Esophagus (tissue), 2 donors: ENCODE results near the gene TAF4. TPM values are rescaled to one million over a fixed set of nuclear protein-coding genes. Genes with fewer than 3 reads are reported as not detected.

Experiments used
- H3K27ac ChIP-seq, 2 donors: one replicate each; pipeline ENCODE4 v1.5.1; 2013; ENCODE audit warnings: low read depth in 2 of 2, mild to moderate bottlenecking in 2 of 2, inconsistent platforms in 1 of 2, low read length in 1 of 2, moderate library complexity in 1 of 2
- H3K27me3 ChIP-seq, 2 donors: one replicate each; pipeline ENCODE4 v1.6.1; 2013; ENCODE audit warnings: low read length in 2 of 2, control low read depth in 1 of 2, mild to moderate bottlenecking in 1 of 2; ENCODE audit not compliant: insufficient read depth in 2 of 2, control insufficient read depth in 1 of 2
- H3K36me3 ChIP-seq, 2 donors: one replicate each; pipeline ENCODE4 v1.6.1; 2013; ENCODE audit warnings: low read length in 1 of 2; ENCODE audit not compliant: control insufficient read depth in 2 of 2, insufficient read depth in 2 of 2
- H3K4me1 ChIP-seq, 2 donors: one replicate each; pipeline ENCODE4 v1.6.1; 2013; ENCODE audit warnings: low read length in 1 of 2; ENCODE audit not compliant: control insufficient read depth in 2 of 2, insufficient read depth in 2 of 2
- H3K4me3 ChIP-seq, 2 donors: one replicate each; pipeline ENCODE4 v1.5.1; 2013; ENCODE audit warnings: low read length in 2 of 2, mild to moderate bottlenecking in 2 of 2, low read depth in 1 of 2, moderate library complexity in 1 of 2
- H3K9me3 ChIP-seq, 2 donors: one replicate each; pipeline ENCODE4 v1.6.1; 2013; ENCODE audit warnings: mild to moderate bottlenecking in 2 of 2, low read depth in 1 of 2, low read length in 1 of 2, moderate library complexity in 1 of 2; ENCODE audit not compliant: control insufficient read depth in 2 of 2, insufficient read depth in 1 of 2
- WGBS, 2 donors: extraction: QIAGEN DNeasy Blood & Tissue Kit; methylation state at CpG; one replicate each; pipeline ENCODE4 v1.1.7; 2013; 5-methylcytosine and 5-hydroxymethylcytosine counted together
- polyA plus RNA-seq, 2 donors: library from polyadenylated mRNA; stranded (reverse); fragments of 200-250 nt; gene quantifications; one replicate each; pipeline ENCODE4 v1.2.3, GENCODE V29; 2013
- donor health status: healthy with polysubstance abuse.
- donor health status: Bipolar disorder and iron deficiency.

TAF4 gene
- polyA plus RNA-seq, 2 donors, result 4.2 to 5.8 TPM

DNA sequence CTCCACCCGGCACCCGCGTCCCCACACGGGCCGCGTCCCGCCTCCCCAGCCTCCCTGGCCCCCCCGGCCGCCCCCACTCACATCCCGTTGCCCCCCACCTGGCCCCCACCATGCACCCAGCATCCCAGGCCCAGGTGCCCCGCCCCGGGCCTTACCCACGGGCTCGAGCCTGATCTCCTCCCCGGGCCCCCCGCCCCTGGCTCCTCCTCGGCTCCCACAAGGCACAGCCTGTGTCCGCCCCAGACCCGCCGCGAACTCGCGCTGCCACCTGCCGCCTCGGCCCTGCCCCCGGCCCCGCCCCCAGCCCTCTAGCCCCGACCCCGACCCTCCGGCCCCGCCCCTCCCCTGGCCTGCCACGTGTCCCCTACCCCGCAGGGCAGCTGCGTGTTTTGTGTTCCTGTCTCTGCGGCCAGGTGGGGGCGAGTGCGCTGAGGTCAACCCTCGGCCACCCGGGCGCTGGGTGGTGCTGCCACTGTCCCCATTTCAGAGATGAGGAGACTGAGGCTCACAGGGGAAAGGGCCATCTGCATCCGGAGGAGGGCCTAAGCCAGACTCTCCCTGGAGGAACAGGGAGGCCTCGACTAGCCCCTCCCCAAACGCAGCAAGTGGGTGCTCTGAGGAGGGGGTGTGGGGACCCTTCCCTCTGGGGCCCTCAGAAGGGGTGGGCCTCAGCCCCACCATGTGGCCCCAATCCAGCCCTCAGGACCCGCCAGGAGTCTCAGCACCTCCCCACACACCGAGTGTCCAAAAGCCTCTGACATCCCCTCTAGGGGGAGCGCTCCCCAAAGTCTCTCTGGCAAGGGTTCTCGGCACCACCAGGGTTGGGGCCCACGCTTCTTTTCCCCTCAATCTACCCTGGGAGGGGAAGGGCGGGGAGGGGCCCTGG, 99.8 kb downstream of the TAF4 start:
- 14 to 18% methylated on average over 25 to 49 of the region's 49 CpGs for WGBS, 2 donors
- Histone ChIP-seq H3K27ac (no peak overlapping the region), H3K4me3 (no peak overlapping the region), H3K36me3 (no peaks in the 10 kb centered on the region), H3K9me3 (peaks cover 0 to 3% of the 10 kb centered on the region in 2 donors), H3K27me3 (peaks cover 0 to 8% of the 10 kb centered on the region in 2 donors), H3K4me1 (peaks cover 3 to 7% of the 10 kb centered on the region in 2 donors)

GRCh38 chr20:61964675-61965605, 100.7 kb downstream of the TAF4 start:
- no peak overlapping the region for H3K4me3 ChIP-seq
- peaks cover 0 to 3% of the 10 kb centered on the region in 2 donors for H3K9me3 ChIP-seq
- WGBS, 2 donors, result 25 to 28% methylated on average over 34 to 41 of the region's 41 CpGs
- H3K36me3 ChIP-seq, result no peaks in the 10 kb centered on the region
- peaks cover 3 to 7% of the 10 kb centered on the region in 2 donors for H3K4me1 ChIP-seq
- no peak overlapping the region for H3K27ac ChIP-seq
- peaks cover 0 to 8% of the 10 kb centered on the region in 2 donors for H3K27me3 ChIP-seq

DNA sequence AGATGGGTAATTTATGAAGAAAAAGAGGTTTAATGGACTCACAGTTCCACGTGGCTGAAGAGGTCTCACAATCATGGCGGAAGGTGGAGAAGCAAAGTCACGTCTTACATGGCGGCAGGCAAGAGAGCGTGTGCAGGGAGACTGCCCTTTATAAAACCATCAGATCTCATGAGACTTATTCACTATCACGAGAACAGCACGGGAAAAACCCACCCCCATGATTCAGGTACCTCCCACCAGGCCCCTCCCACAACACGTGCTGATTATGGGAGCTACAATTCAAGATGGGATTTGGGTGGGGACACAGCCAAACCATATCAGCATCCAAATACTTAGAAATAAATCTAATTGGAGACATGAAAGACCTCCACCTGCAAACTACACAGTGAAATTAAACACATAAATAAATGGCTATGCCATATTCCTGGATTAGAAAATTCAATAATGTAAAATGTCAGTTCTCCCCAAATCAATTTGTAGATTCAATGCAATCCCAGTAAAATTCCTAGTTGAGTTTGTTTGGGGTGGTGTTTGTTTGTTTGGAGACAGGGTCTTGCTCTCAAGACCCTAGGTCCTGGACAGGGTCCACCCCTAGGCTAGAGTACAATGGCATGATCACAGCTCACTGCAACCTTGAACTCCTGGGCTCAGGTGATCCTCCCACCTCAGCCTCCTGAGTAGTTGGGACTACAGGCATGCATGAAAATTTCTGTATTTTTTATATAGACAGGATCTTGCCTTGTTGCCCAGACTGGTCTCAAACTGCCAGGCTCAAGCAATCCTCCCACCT, 101.6 kb downstream of the TAF4 start:
- peaks cover 0 to 8% of the 10 kb centered on the region in 2 donors for H3K27me3 ChIP-seq
- WGBS, 2 donors, result 82 to 88% methylated on average over 8 of the region's 8 CpGs
- H3K9me3 ChIP-seq, result peaks cover 0 to 3% of the 10 kb centered on the region in 2 donors
- H3K36me3 ChIP-seq, result no peaks in the 10 kb centered on the region
- no peak overlapping the region for H3K4me3 ChIP-seq
- no peak overlapping the region for H3K27ac ChIP-seq
- peaks cover 3 to 7% of the 10 kb centered on the region in 2 donors for H3K4me1 ChIP-seq

- Histone ChIP-seq H3K27ac (no peak overlapping the region), H3K27me3 (peaks cover 0 to 8% of the 10 kb centered on the region in 2 donors), H3K4me3 (no peak overlapping the region), H3K4me1 (peaks cover 3 to 7% of the 10 kb centered on the region in 2 donors), H3K9me3 (peaks cover 0 to 3% of the 10 kb centered on the region in 2 donors), H3K36me3 (no peaks in the 10 kb centered on the region)
- WGBS, 2 donors, result 65 to 73% methylated on average over 9 of the region's 9 CpGs
Observed at GRCh38 chr20:61963149-61963548, 102.5 kb downstream of the TAF4 start.

- Histone ChIP-seq H3K9me3 (peaks cover 0 to 3% of the 10 kb centered on the region in 2 donors), H3K36me3 (no peaks in the 10 kb centered on the region), H3K4me1 (peaks cover under 1 to 6% of the 10 kb centered on the region in 2 donors), H3K27ac (no peak overlapping the region), H3K4me3 (no peak overlapping the region), H3K27me3 (peaks cover 0 to 4% of the 10 kb centered on the region in 2 donors)
- 90 to 94% methylated on average over 12 of the region's 12 CpGs for WGBS, 2 donors
Observed at GRCh38 chr20:61960836-61961235, 104.8 kb downstream of the TAF4 start.

GRCh38 chr20:61958773-61959700, 106.6 kb downstream of the TAF4 start:
- WGBS, 2 donors, result 66 to 71% methylated on average over 22 of the region's 22 CpGs
- Histone ChIP-seq H3K27ac (no peak overlapping the region), H3K36me3 (no peaks in the 10 kb centered on the region), H3K4me1 (no peaks in the 10 kb centered on the region), H3K9me3 (no peaks in the 10 kb centered on the region), H3K4me3 (no peak overlapping the region), H3K27me3 (no peaks in the 10 kb centered on the region)

- no peaks in the 10 kb centered on the region for H3K36me3 ChIP-seq
- 80 to 83% methylated on average over 12 of the region's 12 CpGs for WGBS, 2 donors
- no peak overlapping the region for H3K27ac ChIP-seq
- no peak overlapping the region for H3K4me3 ChIP-seq
- H3K9me3 ChIP-seq, result no peaks in the 10 kb centered on the region
- H3K4me1 ChIP-seq, result no peaks in the 10 kb centered on the region
- no peaks in the 10 kb centered on the region for H3K27me3 ChIP-seq
Observed at GRCh38 chr20:61957961-61958715, 107.5 kb downstream of the TAF4 start.
